ENCODE data around the gene TGFB2.

TGFB2 gene

GRCh38 chr1:218361298-218362065 lies 16.3 kb downstream of the TGFB2 start:
- DNase-seq (ENCODE audit: low read depth) = no peak

GRCh38 chr1:218362418-218363076 lies 17.4 kb downstream of the TGFB2 start:
- DNase-seq (ENCODE audit: low read depth) = no peak

- no peak for DNase-seq (ENCODE audit: low read depth)
These were observed 18.0 kb downstream of the TGFB2 start for GRCh38 chr1:218363141-218363540.

- DNase-seq (ENCODE audit: low read depth) = no peak
These were observed 19.0 kb downstream of the TGFB2 start for GRCh38 chr1:218364028-218364710.

GRCh38 chr1:218365226-218365999 lies 20.3 kb downstream of the TGFB2 start:
- DNase-seq (ENCODE audit: low read depth) = no peak

- DNase-seq (ENCODE audit: low read depth) = no peak
These were observed 21.4 kb downstream of the TGFB2 start for GRCh38 chr1:218366322-218367052.

GRCh38 chr1:218367118-218367517 lies 22.0 kb downstream of the TGFB2 start:
- no peak for DNase-seq (ENCODE audit: low read depth)

GRCh38 chr1:218368686-218369085 lies 23.6 kb downstream of the TGFB2 start:
- DNase-seq (ENCODE audit: low read depth) = no peak

GRCh38 chr1:218369688-218370511 lies 24.8 kb downstream of the TGFB2 start:
- no peak for DNase-seq (ENCODE audit: low read depth)

GRCh38 chr1:218371927-218372672 lies 27.0 kb downstream of the TGFB2 start:
- no peak for DNase-seq (ENCODE audit: low read depth)

- no peak for DNase-seq (ENCODE audit: low read depth)
These were observed 29.5 kb downstream of the TGFB2 start for GRCh38 chr1:218374401-218375353.

GRCh38 chr1:218376722-218377121 lies 31.6 kb downstream of the TGFB2 start:
- no peak for DNase-seq (ENCODE audit: low read depth)

GRCh38 chr1:218377143-218377660 lies 32.1 kb downstream of the TGFB2 start:
- peak; percentile 40 for DNase-seq (ENCODE audit: low read depth)

GRCh38 chr1:218380125-218380977 lies 35.2 kb downstream of the TGFB2 start:
- no peak for DNase-seq (ENCODE audit: low read depth)

- no peak for DNase-seq (ENCODE audit: low read depth)
These were observed 37.1 kb downstream of the TGFB2 start for GRCh38 chr1:218382261-218382660.

GRCh38 chr1:218383051-218383450 lies 37.9 kb downstream of the TGFB2 start:
- no peak for DNase-seq (ENCODE audit: low read depth)

- DNase-seq (ENCODE audit: low read depth) = no peak
These were observed 38.5 kb downstream of the TGFB2 start for GRCh38 chr1:218383681-218384080.

- no peak for DNase-seq (ENCODE audit: low read depth)
These were observed 39.5 kb downstream of the TGFB2 start for GRCh38 chr1:218384581-218384993.

Data from activated gamma-delta T cell treated with anti-CD3 and anti-CD28 coated beads, Interleukin-2, amount 50 U/mL, for 16 hours (primary cell).